Measurements from ENCODE around the gene ELMOD3.

GRCh38 chr2:85308896-85309555 lies 45.5 kb upstream of the ELMOD3 start:
- no peak for TF ChIP-seq CTCF (IDR thresholded peaks at IDR 0.05 in 4 of 5, conservative IDR thresholded peaks at IDR 0.05 in 1 of 5)
- no peak for TF ChIP-seq POLR2A (IDR thresholded peaks at IDR 0.05)
